Astrocyte of the spinal cord (primary cell): Measurements from ENCODE around the gene PWWP2B.
"Not testable (repeated sequence)": the region's sequence is repeated elsewhere in the genome, so short reads cannot be mapped to it uniquely, and the experiment has no call there.

Experiments
- DNase-seq: peaks from one replicate; pipeline ENCODE4 v3.0.0; 2011; ENCODE audit warnings: low read depth, low spot score
- H3K4me3 ChIP-seq: 2 replicates; pipeline ENCODE4 v1.5.1; 2011; ENCODE audit warnings: low read depth, mild to moderate bottlenecking, low read length, moderate library complexity
- CTCF ChIP-seq: IDR thresholded peaks from 2 replicates; pipeline ENCODE4 v1.5.1; 2012; ENCODE audit warnings: low read depth, mild to moderate bottlenecking, low read length, inconsistent platforms
- in situ Hi-C: cut with HindIII; loops from 2 replicates; pipeline ENCODE4 v1.10.0; 2017; ENCODE audit warnings: low sequenced_read_pairs

PWWP2B gene

GRCh38 chr10:132377326-132377725 lies 19.7 kb upstream of the PWWP2B start:
- no peak for DNase-seq
- no peak overlapping the region for H3K4me3 ChIP-seq
- in situ Hi-C loops, result no loop called here

GRCh38 chr10:132379026-132379425 lies 18.0 kb upstream of the PWWP2B start:
- DNase-seq, H3K4me3 ChIP-seq, in situ Hi-C loops: not testable (repeated sequence)

More at GRCh38 chr10:132377326-132377725, 19.7 kb upstream of the PWWP2B start:
- TF ChIP-seq CTCF, result no peak

GRCh38 chr10:132380986-132381385 lies 16.0 kb upstream of the PWWP2B start:
- DNase-seq, H3K4me3 ChIP-seq, in situ Hi-C loops: not testable (repeated sequence)

- in situ Hi-C loops, result no loop called here
These were observed 15.3 kb upstream of the PWWP2B start for GRCh38 chr10:132381741-132382140.

GRCh38 chr10:132382231-132382922 lies 14.6 kb upstream of the PWWP2B start:
- H3K4me3 ChIP-seq, result no peak overlapping the region
- in situ Hi-C loops, result no loop called here
- DNase-seq, result no peak
- no peak for TF ChIP-seq CTCF

More at GRCh38 chr10:132381741-132382140, 15.3 kb upstream of the PWWP2B start:
- H3K4me3 ChIP-seq, result no peak overlapping the region
- no peak for TF ChIP-seq CTCF
- DNase-seq, result no peak

GRCh38 chr10:132383101-132383500 lies 13.9 kb upstream of the PWWP2B start:
- no peak for TF ChIP-seq CTCF
- in situ Hi-C loops, result no loop called here
- no peak overlapping the region for H3K4me3 ChIP-seq
- DNase-seq, result no peak

- no peak overlapping the region for H3K4me3 ChIP-seq
- TF ChIP-seq CTCF, result no peak
- DNase-seq, result no peak
- in situ Hi-C loops, result no loop called here
These were observed 13.2 kb upstream of the PWWP2B start for GRCh38 chr10:132383751-132384196.
